Smooth muscle cell (in vitro differentiated cells): ENCODE measurements around the gene NPTX2. TPM values are rescaled to one million over a fixed set of nuclear protein-coding genes. Genes with fewer than 3 reads are reported as not detected.

Experiments used
- DNase-seq: peaks from one replicate; lab custom pipeline; 2025; ENCODE audit not compliant: unreplicated experiment; lab: John Stamatoyannopoulos, UW
- H2AFZ ChIP-seq: fragments of 200-600 bp; sonication (generic); 2 replicates; pipeline ENCODE4 v1.6.0; 2016; ENCODE audit warnings: antibody characterized with exemption, low read depth, mild to moderate bottlenecking
- H3F3A ChIP-seq: fragments of 200-600 bp; sonication (generic); 2 replicates; pipeline ENCODE4 v1.6.0; 2017; ENCODE audit warnings: antibody characterized with exemption, low read depth
- H3K27ac ChIP-seq: fragments of 200-600 bp; sonication (generic); 2 replicates; pipeline ENCODE4 v1.5.1; 2016; ENCODE audit warnings: low read depth, mild to moderate bottlenecking
- H3K27me3 ChIP-seq: fragments of 200-600 bp; sonication (generic); 2 replicates; pipeline ENCODE4 v1.6.1; 2016; ENCODE audit warnings: low read depth, mild to moderate bottlenecking
- H3K36me3 ChIP-seq: fragments of 200-600 bp; sonication (generic); 2 replicates; pipeline ENCODE4 v1.5.1; 2016; ENCODE audit warnings: low read depth
- H3K4me1 ChIP-seq: fragments of 200-600 bp; sonication (generic); 2 replicates; pipeline ENCODE4 v1.5.1; 2016; ENCODE audit warnings: low read depth
- H3K4me2 ChIP-seq: fragments of 200-600 bp; sonication (generic); 2 replicates; pipeline ENCODE4 v1.6.0; 2016; ENCODE audit warnings: mild to moderate bottlenecking
- H3K4me3 ChIP-seq: fragments of 200-600 bp; sonication (generic); 2 replicates; pipeline ENCODE4 v1.5.1; 2016; ENCODE audit warnings: mild to moderate bottlenecking
- H3K79me2 ChIP-seq: fragments of 200-600 bp; sonication (generic); 2 replicates; pipeline ENCODE4 v1.6.0; 2016; ENCODE audit warnings: low read depth, mild to moderate bottlenecking
- H3K9ac ChIP-seq: fragments of 200-600 bp; sonication (generic); 2 replicates; pipeline ENCODE4 v1.6.0; 2016; ENCODE audit warnings: low read depth
- H3K9me3 ChIP-seq: fragments of 200-600 bp; sonication (generic); replicated peaks from 2 replicates; pipeline ENCODE4 v1.5.1; 2016; ENCODE audit warnings: low read depth
- H4K20me1 ChIP-seq: fragments of 200-600 bp; sonication (generic); 2 replicates; pipeline ENCODE4 v1.6.0; 2016; ENCODE audit warnings: low read depth
- WGBS: methylation state at CpG from one replicate; pipeline ENCODE4 v1.1.7; 2016; ENCODE audit warnings: low lambda C conversion rate; 5-methylcytosine and 5-hydroxymethylcytosine counted together
- polyA plus RNA-seq: library from polyadenylated mRNA; unstranded; fragments of >200 nt; fragmentation: Nextera tagmentation; extraction: Ambion mirVana; gene quantifications from 2 replicates; pipeline ENCODE4 v1.2.1, GENCODE V29; 2016
- total RNA-seq: library from RNA; depleted of rRNA; stranded (reverse); fragments of >200 nt; gene quantifications from 2 replicates; pipeline ENCODE4 v1.2.3, GENCODE V29; 2014
- TF ChIP-seq, protein P1 (sequence below): fragments of 200-600 bp; sonication (generic); IDR thresholded peaks from 2 replicates; pipeline ENCODE4 v1.5.1; 2017; ENCODE audit warnings: borderline replicate concordance, mild to moderate bottlenecking, antibody characterized with exemption; ENCODE audit not compliant: insufficient read depth, poor library complexity, severe bottlenecking

The NPTX2 gene
- total and polyA plus RNA-seq, 2 experiments from 2014 or later: 13.8 to 28.6 TPM

DNA sequence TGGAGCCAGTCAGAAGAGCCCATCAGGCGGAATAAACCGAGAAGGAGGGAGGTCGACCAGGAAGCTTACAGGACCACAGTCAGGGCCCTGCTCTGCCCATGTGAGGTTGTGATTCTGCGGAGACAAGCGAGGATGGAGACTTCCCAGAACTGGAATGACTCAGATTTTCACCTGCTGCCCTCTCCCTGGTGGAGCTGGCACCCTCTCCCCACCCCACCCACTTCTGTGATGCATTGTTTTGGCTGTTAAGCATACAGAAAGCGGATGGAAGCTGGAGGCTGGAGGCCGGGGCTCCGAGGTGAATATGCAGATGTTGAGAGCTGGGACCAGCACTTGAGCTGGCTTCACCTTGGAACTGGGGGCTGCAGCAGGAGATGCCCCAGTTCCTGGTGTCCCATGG, 57.4 kb downstream of the NPTX2 start:
- H3K9me3 ChIP-seq: no peaks in the 10 kb centered on the region
- H3K4me3 ChIP-seq: no peak overlapping the region

DNA sequence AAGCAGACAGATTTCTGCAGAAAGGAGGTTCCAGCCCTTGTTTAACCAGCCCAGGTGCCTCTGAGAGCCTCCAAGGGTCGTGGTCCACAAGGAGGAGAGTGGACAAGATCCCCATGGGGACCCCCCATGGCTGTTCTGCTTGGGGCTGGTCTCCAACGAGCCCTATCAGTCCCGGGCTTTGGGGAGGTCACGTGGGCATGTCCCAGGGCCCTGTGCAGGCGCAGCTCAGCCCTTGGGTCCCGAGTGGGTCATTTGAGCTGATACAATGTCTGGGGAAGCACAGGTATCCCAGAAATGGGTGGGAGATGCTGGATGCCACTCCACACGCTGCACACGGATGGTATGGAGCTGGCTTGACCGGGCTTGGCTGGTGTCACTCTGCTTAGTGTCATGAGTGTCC, 57.8 kb downstream of the NPTX2 start:
- no peaks in the 10 kb centered on the region for H3K9me3 ChIP-seq
- H3K79me2 ChIP-seq: no peaks in the 10 kb centered on the region

More for the DNA sequence above, 57.4 kb downstream of the NPTX2 start:
- TF ChIP-seq, protein P1, sequence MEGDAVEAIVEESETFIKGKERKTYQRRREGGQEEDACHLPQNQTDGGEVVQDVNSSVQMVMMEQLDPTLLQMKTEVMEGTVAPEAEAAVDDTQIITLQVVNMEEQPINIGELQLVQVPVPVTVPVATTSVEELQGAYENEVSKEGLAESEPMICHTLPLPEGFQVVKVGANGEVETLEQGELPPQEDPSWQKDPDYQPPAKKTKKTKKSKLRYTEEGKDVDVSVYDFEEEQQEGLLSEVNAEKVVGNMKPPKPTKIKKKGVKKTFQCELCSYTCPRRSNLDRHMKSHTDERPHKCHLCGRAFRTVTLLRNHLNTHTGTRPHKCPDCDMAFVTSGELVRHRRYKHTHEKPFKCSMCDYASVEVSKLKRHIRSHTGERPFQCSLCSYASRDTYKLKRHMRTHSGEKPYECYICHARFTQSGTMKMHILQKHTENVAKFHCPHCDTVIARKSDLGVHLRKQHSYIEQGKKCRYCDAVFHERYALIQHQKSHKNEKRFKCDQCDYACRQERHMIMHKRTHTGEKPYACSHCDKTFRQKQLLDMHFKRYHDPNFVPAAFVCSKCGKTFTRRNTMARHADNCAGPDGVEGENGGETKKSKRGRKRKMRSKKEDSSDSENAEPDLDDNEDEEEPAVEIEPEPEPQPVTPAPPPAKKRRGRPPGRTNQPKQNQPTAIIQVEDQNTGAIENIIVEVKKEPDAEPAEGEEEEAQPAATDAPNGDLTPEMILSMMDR: no peak
- Histone ChIP-seq H3K36me3 (no peaks in the 10 kb centered on the region), H3K27me3 (peaks cover 16% of the 10 kb centered on the region), H3K27ac (no peak overlapping the region), H3K9ac (no peak overlapping the region), H2AFZ (no peak overlapping the region), H3F3A (no peaks in the 10 kb centered on the region), H3K4me1 (no peaks in the 10 kb centered on the region), H4K20me1 (no peaks in the 10 kb centered on the region), H3K79me2 (no peaks in the 10 kb centered on the region), H3K4me2 (no peak overlapping the region)
- DNase-seq: no peak
- WGBS: 77% methylated on average over 8 of the region's 8 CpGs

DNA sequence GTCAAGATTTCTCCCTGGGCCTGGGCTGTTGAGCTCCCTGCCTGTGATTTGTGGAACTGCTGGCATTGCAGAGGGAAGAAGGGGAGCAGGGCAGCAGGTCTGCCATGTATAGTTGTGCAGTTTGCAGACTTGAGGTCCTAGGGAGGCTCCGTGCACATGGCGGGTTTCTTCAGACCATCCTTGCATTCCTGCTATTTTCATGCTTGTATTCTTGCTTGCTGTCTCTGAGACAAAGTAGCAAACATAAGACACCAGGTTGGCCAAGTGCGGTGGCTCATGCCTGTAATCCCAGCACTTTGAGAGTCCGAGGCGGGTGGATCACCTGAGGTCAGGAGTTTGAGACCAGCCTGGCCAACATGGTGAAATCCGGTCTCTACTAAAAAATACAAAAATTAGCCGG, 61.1 kb downstream of the NPTX2 start:
- H3K79me2 ChIP-seq: no peaks in the 10 kb centered on the region
- H2AFZ ChIP-seq: no peak overlapping the region
- TF ChIP-seq, protein P1: no peak
- no peaks in the 10 kb centered on the region for H4K20me1 ChIP-seq
- no peaks in the 10 kb centered on the region for H3F3A ChIP-seq
- H3K4me3 ChIP-seq: no peak overlapping the region
- no peak overlapping the region for H3K4me2 ChIP-seq
- 86% methylated on average over 7 of the region's 7 CpGs for WGBS
- DNase-seq: no peak
- peaks cover 11% of the 10 kb centered on the region for H3K27me3 ChIP-seq
- H3K27ac ChIP-seq: no peak overlapping the region
- H3K4me1 ChIP-seq: no peaks in the 10 kb centered on the region
- H3K9me3 ChIP-seq: no peaks in the 10 kb centered on the region
- H3K9ac ChIP-seq: no peak overlapping the region
- H3K36me3 ChIP-seq: no peaks in the 10 kb centered on the region

More for the DNA sequence above, 57.8 kb downstream of the NPTX2 start:
- no peak overlapping the region for H3K4me3 ChIP-seq
- TF ChIP-seq, protein P1: no peak
- H3K4me2 ChIP-seq: no peak overlapping the region
- no peak overlapping the region for H2AFZ ChIP-seq
- no peaks in the 10 kb centered on the region for H3K36me3 ChIP-seq
- no peak for DNase-seq
- no peaks in the 10 kb centered on the region for H4K20me1 ChIP-seq
- H3F3A ChIP-seq: no peaks in the 10 kb centered on the region
- H3K9ac ChIP-seq: no peak overlapping the region
- H3K27me3 ChIP-seq: peaks cover 12% of the 10 kb centered on the region
- H3K27ac ChIP-seq: no peak overlapping the region
- 66% methylated on average over 9 of the region's 9 CpGs for WGBS
- no peaks in the 10 kb centered on the region for H3K4me1 ChIP-seq

Other genes with a start within 250 kb of the NPTX2 start
- 55.1 and 63.1 TPM in 2 replicates for gene BAIAP2L1, start 216.2 kb upstream of the NPTX2 start, total RNA-seq
- gene BAIAP2L1, start 216.2 kb upstream of the NPTX2 start, polyA plus RNA-seq: 45.0 and 47.2 TPM in 2 replicates